ENCODE measurements around the gene IER3. TPM values are rescaled to one million over a fixed set of nuclear protein-coding genes. Genes with fewer than 3 reads are reported as not detected.

The IER3 gene
- total and polyA plus RNA-seq, 2 of the 13 experiments (the other 11 are each of a cell fraction or from before 2014, with no cell fraction given) = 51.1 to 131 TPM

- no peak for TF ChIP-seq RFX1 (IDR thresholded peaks at IDR 0.05)
- TF ChIP-seq ASH2L (IDR thresholded peaks at IDR 0.05; ENCODE audit: insufficient read length, low read depth, low read length) = peak; percentile 81
- TF ChIP-seq SKI (IDR thresholded peaks at IDR 0.05; ENCODE audit: partially characterized antibody) = no peak
- no peak for TF ChIP-seq NCOA1 (CRISPR knock-in tag; IDR thresholded peaks at IDR 0.05)
- no peak for TF ChIP-seq ZNF780A (CRISPR knock-in tag; IDR thresholded peaks at IDR 0.05)
- 0 out of 2 replicates have a peak, but pooled peaks have one; percentile 13 for TF ChIP-seq SMAD1 (CRISPR knock-in tag; IDR thresholded peaks at IDR 0.05; ENCODE audit: borderline replicate concordance, low read depth)
- no peak for TF ChIP-seq EEA1 (CRISPR knock-in tag; IDR thresholded peaks at IDR 0.05; ENCODE audit: borderline replicate concordance)
- no peak for TF ChIP-seq MTA3 (CRISPR knock-in tag; IDR thresholded peaks at IDR 0.05)
- TF ChIP-seq ERF (CRISPR knock-in tag; IDR thresholded peaks at IDR 0.05) = no peak
- TF ChIP-seq CHD4 (IDR thresholded peaks at IDR 0.05; ENCODE audit: borderline replicate concordance, low read length) = peak; percentile 64; the same call in 1 of the 2 replicates
- 0 out of 2 replicates have a peak, but pooled peaks have one; percentile 34 for TF ChIP-seq ZNF383 (CRISPR knock-in tag; IDR thresholded peaks at IDR 0.05; ENCODE audit: borderline replicate concordance)
- TF ChIP-seq, protein P1, sequence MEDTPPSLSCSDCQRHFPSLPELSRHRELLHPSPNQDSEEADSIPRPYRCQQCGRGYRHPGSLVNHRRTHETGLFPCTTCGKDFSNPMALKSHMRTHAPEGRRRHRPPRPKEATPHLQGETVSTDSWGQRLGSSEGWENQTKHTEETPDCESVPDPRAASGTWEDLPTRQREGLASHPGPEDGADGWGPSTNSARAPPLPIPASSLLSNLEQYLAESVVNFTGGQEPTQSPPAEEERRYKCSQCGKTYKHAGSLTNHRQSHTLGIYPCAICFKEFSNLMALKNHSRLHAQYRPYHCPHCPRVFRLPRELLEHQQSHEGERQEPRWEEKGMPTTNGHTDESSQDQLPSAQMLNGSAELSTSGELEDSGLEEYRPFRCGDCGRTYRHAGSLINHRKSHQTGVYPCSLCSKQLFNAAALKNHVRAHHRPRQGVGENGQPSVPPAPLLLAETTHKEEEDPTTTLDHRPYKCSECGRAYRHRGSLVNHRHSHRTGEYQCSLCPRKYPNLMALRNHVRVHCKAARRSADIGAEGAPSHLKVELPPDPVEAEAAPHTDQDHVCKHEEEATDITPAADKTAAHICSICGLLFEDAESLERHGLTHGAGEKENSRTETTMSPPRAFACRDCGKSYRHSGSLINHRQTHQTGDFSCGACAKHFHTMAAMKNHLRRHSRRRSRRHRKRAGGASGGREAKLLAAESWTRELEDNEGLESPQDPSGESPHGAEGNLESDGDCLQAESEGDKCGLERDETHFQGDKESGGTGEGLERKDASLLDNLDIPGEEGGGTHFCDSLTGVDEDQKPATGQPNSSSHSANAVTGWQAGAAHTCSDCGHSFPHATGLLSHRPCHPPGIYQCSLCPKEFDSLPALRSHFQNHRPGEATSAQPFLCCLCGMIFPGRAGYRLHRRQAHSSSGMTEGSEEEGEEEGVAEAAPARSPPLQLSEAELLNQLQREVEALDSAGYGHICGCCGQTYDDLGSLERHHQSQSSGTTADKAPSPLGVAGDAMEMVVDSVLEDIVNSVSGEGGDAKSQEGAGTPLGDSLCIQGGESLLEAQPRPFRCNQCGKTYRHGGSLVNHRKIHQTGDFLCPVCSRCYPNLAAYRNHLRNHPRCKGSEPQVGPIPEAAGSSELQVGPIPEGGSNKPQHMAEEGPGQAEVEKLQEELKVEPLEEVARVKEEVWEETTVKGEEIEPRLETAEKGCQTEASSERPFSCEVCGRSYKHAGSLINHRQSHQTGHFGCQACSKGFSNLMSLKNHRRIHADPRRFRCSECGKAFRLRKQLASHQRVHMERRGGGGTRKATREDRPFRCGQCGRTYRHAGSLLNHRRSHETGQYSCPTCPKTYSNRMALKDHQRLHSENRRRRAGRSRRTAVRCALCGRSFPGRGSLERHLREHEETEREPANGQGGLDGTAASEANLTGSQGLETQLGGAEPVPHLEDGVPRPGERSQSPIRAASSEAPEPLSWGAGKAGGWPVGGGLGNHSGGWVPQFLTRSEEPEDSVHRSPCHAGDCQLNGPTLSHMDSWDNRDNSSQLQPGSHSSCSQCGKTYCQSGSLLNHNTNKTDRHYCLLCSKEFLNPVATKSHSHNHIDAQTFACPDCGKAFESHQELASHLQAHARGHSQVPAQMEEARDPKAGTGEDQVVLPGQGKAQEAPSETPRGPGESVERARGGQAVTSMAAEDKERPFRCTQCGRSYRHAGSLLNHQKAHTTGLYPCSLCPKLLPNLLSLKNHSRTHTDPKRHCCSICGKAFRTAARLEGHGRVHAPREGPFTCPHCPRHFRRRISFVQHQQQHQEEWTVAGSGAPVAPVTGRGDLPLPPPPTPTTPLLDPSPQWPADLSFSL (CRISPR knock-in tag; IDR thresholded peaks at IDR 0.05) = no peak
- TF ChIP-seq SAP130 (CRISPR knock-in tag; IDR thresholded peaks at IDR 0.05; ENCODE audit: low read depth) = no peak
- TF ChIP-seq BRF2 (CRISPR knock-in tag; IDR thresholded peaks at IDR 0.05) = no peak
- no peak for TF ChIP-seq CCAR2 (optimal IDR thresholded peaks at IDR 0.05; ENCODE audit: low read depth, low read length)
- TF ChIP-seq, protein P2, sequence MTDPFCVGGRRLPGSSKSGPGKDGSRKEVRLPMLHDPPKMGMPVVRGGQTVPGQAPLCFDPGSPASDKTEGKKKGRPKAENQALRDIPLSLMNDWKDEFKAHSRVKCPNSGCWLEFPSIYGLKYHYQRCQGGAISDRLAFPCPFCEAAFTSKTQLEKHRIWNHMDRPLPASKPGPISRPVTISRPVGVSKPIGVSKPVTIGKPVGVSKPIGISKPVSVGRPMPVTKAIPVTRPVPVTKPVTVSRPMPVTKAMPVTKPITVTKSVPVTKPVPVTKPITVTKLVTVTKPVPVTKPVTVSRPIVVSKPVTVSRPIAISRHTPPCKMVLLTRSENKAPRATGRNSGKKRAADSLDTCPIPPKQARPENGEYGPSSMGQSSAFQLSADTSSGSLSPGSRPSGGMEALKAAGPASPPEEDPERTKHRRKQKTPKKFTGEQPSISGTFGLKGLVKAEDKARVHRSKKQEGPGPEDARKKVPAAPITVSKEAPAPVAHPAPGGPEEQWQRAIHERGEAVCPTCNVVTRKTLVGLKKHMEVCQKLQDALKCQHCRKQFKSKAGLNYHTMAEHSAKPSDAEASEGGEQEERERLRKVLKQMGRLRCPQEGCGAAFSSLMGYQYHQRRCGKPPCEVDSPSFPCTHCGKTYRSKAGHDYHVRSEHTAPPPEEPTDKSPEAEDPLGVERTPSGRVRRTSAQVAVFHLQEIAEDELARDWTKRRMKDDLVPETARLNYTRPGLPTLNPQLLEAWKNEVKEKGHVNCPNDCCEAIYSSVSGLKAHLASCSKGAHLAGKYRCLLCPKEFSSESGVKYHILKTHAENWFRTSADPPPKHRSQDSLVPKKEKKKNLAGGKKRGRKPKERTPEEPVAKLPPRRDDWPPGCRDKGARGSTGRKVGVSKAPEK (CRISPR knock-in tag; IDR thresholded peaks at IDR 0.05; ENCODE audit: borderline replicate concordance) = no peak
- no peak for TF ChIP-seq SMAD9 (CRISPR knock-in tag; IDR thresholded peaks at IDR 0.05)
- no peak for TF ChIP-seq ZFP62 (CRISPR knock-in tag; IDR thresholded peaks at IDR 0.05)
- no peak for TF ChIP-seq CBX2 (IDR thresholded peaks at IDR 0.05; ENCODE audit: low read depth, low read length)
- TF ChIP-seq CBX2 (CRISPR knock-in tag; IDR thresholded peaks at IDR 0.05; ENCODE audit: low read depth) = no peak
- TF ChIP-seq ZNF24 (IDR thresholded peaks at IDR 0.05) = 0 out of 2 replicates have a peak, but pooled peaks have one; percentile 10
These were observed 25.6 kb upstream of the IER3 start (continued) for GRCh38 chr6:30769853-30770524.
